ENCODE data around the gene BORCS8.
A peak's percentile ranks its signal among the peaks of the same experiment; 100 is the strongest.
"Not testable (repeated sequence)": the region's sequence is repeated elsewhere in the genome, so short reads cannot be mapped to it uniquely, and the experiment has no call there.

BORCS8 gene

GRCh38 chr19:19147344-19147743 lies 44.6 kb downstream of the BORCS8 start:
- DNase-seq = no peak

- DNase-seq = no peak
Measured at GRCh38 chr19:19146865-19147264, 45.1 kb downstream of the BORCS8 start.

- peak; percentile 30 to 71 (median 48) for DNase-seq
Measured at GRCh38 chr19:19145684-19146608, 46.0 kb downstream of the BORCS8 start.

- no peak for DNase-seq
Measured at GRCh38 chr19:19145281-19145680, 46.7 kb downstream of the BORCS8 start.

- no peak for DNase-seq
Measured at GRCh38 chr19:19142347-19142746, 49.6 kb downstream of the BORCS8 start.

- DNase-seq = no peak
Measured at GRCh38 chr19:19140476-19140875, 51.5 kb downstream of the BORCS8 start.

GRCh38 chr19:19139876-19140229 lies 52.1 kb downstream of the BORCS8 start:
- no peak for DNase-seq

- peak; percentile 92 to 98 (median 96) for DNase-seq
Measured at GRCh38 chr19:19138109-19138981, 53.6 kb downstream of the BORCS8 start, which contains the start of gene TMEM161A. TSS of gene TMEM161A (minus strand) at chr19:19138478. CDS start at chr19:19138428, 50 bp downstream.

GRCh38 chr19:19137556-19138108 lies 54.3 kb downstream of the BORCS8 start:
- peak in 1 of 3 experiments; percentile 13 for DNase-seq

GRCh38 chr19:19135713-19136112 lies 56.2 kb downstream of the BORCS8 start:
- not testable (repeated sequence) for DNase-seq

GRCh38 chr19:19134687-19135158 lies 57.2 kb downstream of the BORCS8 start:
- DNase-seq = peak in 2 of 3 experiments; percentile 79 to 92

- no peak for DNase-seq
Measured at GRCh38 chr19:19133985-19134384, 58.0 kb downstream of the BORCS8 start.

GRCh38 chr19:19132912-19133311 lies 59.0 kb downstream of the BORCS8 start:
- no peak for DNase-seq

- DNase-seq = no peak
Measured at GRCh38 chr19:19131989-19132388, 60.0 kb downstream of the BORCS8 start.
